Measurements from ENCODE around the gene RAB27A. TPM values are rescaled to one million over a fixed set of nuclear protein-coding genes. Genes with fewer than 3 reads are reported as not detected.
A peak's percentile ranks its signal among the peaks of the same experiment; 100 is the strongest.
"Not testable (repeated sequence)": the region's sequence is repeated elsewhere in the genome, so short reads cannot be mapped to it uniquely, and the experiment has no call there.

Gene RAB27A
- total RNA-seq, 1 donor from 2014 or later = 14.5 TPM

- peaks cover 4% of the 10 kb centered on the region for H3K9me3 Mint-ChIP-seq
- DNase-seq (ENCODE audit: extremely low spot score, unreplicated experiment) = no peak
- peaks cover 5% of the 10 kb centered on the region for H3K36me3 Mint-ChIP-seq
- no peaks in the 10 kb centered on the region for H3K27me3 Mint-ChIP-seq
- no peak for TF ChIP-seq CTCF (conservative IDR thresholded peaks at IDR 0.05)
- H3K4me1 Mint-ChIP-seq (ENCODE audit: unreplicated experiment) = peaks cover 13% of the 10 kb centered on the region
- no peak overlapping the region for H3K27ac Mint-ChIP-seq
- H3K4me3 Mint-ChIP-seq = no peak overlapping the region
Observed at GRCh38 chr15:55322467-55322866, 32.9 kb upstream of the RAB27A start.

GRCh38 chr15:55320963-55321362 lies 31.4 kb upstream of the RAB27A start:
- Mint-ChIP-seq H3K27ac (no peak overlapping the region), H3K36me3 (peaks cover 5% of the 10 kb centered on the region), H3K9me3 (peaks cover 4% of the 10 kb centered on the region), H3K4me3 (no peak overlapping the region), H3K4me1 (ENCODE audit: unreplicated experiment) (peaks cover 19% of the 10 kb centered on the region), H3K27me3 (no peaks in the 10 kb centered on the region)
- TF ChIP-seq CTCF (conservative IDR thresholded peaks at IDR 0.05) = no peak
- DNase-seq (ENCODE audit: extremely low spot score, unreplicated experiment) = no peak

- peak overlapping the region; percentile 39 for H3K27ac Mint-ChIP-seq
Observed at GRCh38 chr15:55320238-55320550, 30.6 kb upstream of the RAB27A start.

GRCh38 chr15:55319537-55320237 lies 30.1 kb upstream of the RAB27A start:
- Mint-ChIP-seq H3K4me3 (peak overlapping the region; percentile 99), H3K27ac (peak overlapping the region; percentile 39), H3K4me1 (ENCODE audit: unreplicated experiment) (peaks cover 25% of the 10 kb centered on the region), H3K9me3 (peaks cover 4% of the 10 kb centered on the region), H3K27me3 (no peaks in the 10 kb centered on the region), H3K36me3 (peaks cover 7% of the 10 kb centered on the region)
- TF ChIP-seq CTCF (conservative IDR thresholded peaks at IDR 0.05) = no peak
- DNase-seq (ENCODE audit: extremely low spot score, unreplicated experiment) = no peak

More at GRCh38 chr15:55320238-55320550, 30.6 kb upstream of the RAB27A start:
- Mint-ChIP-seq H3K9me3 (peaks cover 4% of the 10 kb centered on the region), H3K4me1 (ENCODE audit: unreplicated experiment) (peaks cover 24% of the 10 kb centered on the region), H3K4me3 (peak overlapping the region; percentile 81), H3K27me3 (no peaks in the 10 kb centered on the region), H3K36me3 (peaks cover 5% of the 10 kb centered on the region)
- DNase-seq (ENCODE audit: extremely low spot score, unreplicated experiment) = no peak
- no peak for TF ChIP-seq CTCF (conservative IDR thresholded peaks at IDR 0.05)

- Mint-ChIP-seq H3K27ac (peak within 1 kb of the TSS; percentile 96), H3K4me1 (ENCODE audit: unreplicated experiment) (peaks cover 25% of the 10 kb centered on the region), H3K36me3 (peaks cover 11% of the 10 kb centered on the region), H3K9me3 (peaks cover 4% of the 10 kb centered on the region), H3K27me3 (no peaks in the 10 kb centered on the region), H3K4me3 (peak within 1 kb of the TSS; percentile 99)
- peak; percentile 52 for TF ChIP-seq CTCF (conservative IDR thresholded peaks at IDR 0.05)
- DNase-seq (ENCODE audit: extremely low spot score, unreplicated experiment) = peak; percentile 82
Observed at GRCh38 chr15:55318588-55319494, 29.2 kb upstream of the RAB27A start, which contains the start of the genes PIGB and PIGBOS1. PIGB (plus strand) TSS chr15:55319222; CDS start chr15:55319251, 29 bp downstream. PIGBOS1 (minus strand) TSS chr15:55319123; CDS start chr15:55317792, 1,331 bp downstream.

- H3K4me1 Mint-ChIP-seq (ENCODE audit: unreplicated experiment); DNase-seq (ENCODE audit: extremely low spot score, unreplicated experiment); H3K9me3 Mint-ChIP-seq; H3K4me3 Mint-ChIP-seq; H3K27ac Mint-ChIP-seq; H3K27me3 Mint-ChIP-seq: not testable (repeated sequence)
- peaks cover 18% of the 10 kb centered on the region for H3K36me3 Mint-ChIP-seq
Observed at GRCh38 chr15:55302801-55303200, 13.2 kb upstream of the RAB27A start.
